ENCODE measurements around the gene AKAP12. TPM values are rescaled to one million over a fixed set of nuclear protein-coding genes. Genes with fewer than 3 reads are reported as not detected.

Gene AKAP12
- total RNA-seq, 1 donor from 2014 or later, result 81.3 TPM

DNA sequence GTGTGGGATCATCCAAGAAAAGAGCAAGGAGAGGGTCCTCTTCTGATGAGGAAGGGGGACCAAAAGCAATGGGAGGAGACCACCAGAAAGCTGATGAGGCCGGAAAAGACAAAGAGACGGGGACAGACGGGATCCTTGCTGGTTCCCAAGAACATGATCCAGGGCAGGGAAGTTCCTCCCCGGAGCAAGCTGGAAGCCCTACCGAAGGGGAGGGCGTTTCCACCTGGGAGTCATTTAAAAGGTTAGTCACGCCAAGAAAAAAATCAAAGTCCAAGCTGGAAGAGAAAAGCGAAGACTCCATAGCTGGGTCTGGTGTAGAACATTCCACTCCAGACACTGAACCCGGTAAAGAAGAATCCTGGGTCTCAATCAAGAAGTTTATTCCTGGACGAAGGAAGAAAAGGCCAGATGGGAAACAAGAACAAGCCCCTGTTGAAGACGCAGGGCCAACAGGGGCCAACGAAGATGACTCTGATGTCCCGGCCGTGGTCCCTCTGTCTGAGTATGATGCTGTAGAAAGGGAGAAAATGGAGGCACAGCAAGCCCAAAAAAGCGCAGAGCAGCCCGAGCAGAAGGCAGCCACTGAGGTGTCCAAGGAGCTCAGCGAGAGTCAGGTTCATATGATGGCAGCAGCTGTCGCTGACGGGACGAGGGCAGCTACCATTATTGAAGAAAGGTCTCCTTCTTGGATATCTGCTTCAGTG, 110.8 kb downstream of the AKAP12 start:
- Mint-ChIP-seq H3K9me3 (no peaks in the 10 kb centered on the region), H3K27me3 (ENCODE audit: insufficient read depth, low read depth) (peaks cover 3% of the 10 kb centered on the region), H3K27ac (no peak overlapping the region), H3K4me3 (no peak overlapping the region), H3K4me1 (peaks cover 8% of the 10 kb centered on the region), H3K36me3 (peaks cover 30% of the 10 kb centered on the region)
- no peak overlapping the region for H3K4me3 ChIP-seq
- TF ChIP-seq EZH2 (IDR thresholded peaks at IDR 0.05) (no peak), EZH2phosphoT487 (IDR thresholded peaks at IDR 0.05) (no peak)
- TF ChIP-seq, protein P1, sequence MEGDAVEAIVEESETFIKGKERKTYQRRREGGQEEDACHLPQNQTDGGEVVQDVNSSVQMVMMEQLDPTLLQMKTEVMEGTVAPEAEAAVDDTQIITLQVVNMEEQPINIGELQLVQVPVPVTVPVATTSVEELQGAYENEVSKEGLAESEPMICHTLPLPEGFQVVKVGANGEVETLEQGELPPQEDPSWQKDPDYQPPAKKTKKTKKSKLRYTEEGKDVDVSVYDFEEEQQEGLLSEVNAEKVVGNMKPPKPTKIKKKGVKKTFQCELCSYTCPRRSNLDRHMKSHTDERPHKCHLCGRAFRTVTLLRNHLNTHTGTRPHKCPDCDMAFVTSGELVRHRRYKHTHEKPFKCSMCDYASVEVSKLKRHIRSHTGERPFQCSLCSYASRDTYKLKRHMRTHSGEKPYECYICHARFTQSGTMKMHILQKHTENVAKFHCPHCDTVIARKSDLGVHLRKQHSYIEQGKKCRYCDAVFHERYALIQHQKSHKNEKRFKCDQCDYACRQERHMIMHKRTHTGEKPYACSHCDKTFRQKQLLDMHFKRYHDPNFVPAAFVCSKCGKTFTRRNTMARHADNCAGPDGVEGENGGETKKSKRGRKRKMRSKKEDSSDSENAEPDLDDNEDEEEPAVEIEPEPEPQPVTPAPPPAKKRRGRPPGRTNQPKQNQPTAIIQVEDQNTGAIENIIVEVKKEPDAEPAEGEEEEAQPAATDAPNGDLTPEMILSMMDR (IDR thresholded peaks at IDR 0.05), result no peak
- H3K9ac ChIP-seq, result no peak overlapping the region
- H3K4me1 ChIP-seq, result no peaks in the 10 kb centered on the region
- no peaks in the 10 kb centered on the region for H3F3A ChIP-seq (ENCODE audit: low read depth)
- no peak for DNase-seq (ENCODE audit: low spot score)
- H4K20me1 ChIP-seq (ENCODE audit: low read depth), result no peaks in the 10 kb centered on the region
- H3K9me3 ChIP-seq (ENCODE audit: low read depth), result no peaks in the 10 kb centered on the region
- H3K79me2 ChIP-seq (ENCODE audit: low read depth), result peaks cover 5% of the 10 kb centered on the region
- H3K27me3 ChIP-seq, result no peaks in the 10 kb centered on the region
- H3K27ac ChIP-seq, result no peak overlapping the region
- H3K4me2 ChIP-seq, result no peak overlapping the region
- no peak overlapping the region for H2AFZ ChIP-seq (replicated peaks)
- H3K36me3 ChIP-seq, result no peaks in the 10 kb centered on the region

DNA sequence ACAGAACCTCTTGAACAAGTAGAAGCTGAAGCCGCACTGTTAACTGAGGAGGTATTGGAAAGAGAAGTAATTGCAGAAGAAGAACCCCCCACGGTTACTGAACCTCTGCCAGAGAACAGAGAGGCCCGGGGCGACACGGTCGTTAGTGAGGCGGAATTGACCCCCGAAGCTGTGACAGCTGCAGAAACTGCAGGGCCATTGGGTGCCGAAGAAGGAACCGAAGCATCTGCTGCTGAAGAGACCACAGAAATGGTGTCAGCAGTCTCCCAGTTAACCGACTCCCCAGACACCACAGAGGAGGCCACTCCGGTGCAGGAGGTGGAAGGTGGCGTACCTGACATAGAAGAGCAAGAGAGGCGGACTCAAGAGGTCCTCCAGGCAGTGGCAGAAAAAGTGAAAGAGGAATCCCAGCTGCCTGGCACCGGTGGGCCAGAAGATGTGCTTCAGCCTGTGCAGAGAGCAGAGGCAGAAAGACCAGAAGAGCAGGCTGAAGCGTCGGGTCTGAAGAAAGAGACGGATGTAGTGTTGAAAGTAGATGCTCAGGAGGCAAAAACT, 111.5 kb downstream of the AKAP12 start:
- H3K79me2 ChIP-seq (ENCODE audit: low read depth), result peaks cover 4% of the 10 kb centered on the region
- no peak overlapping the region for H3K4me2 ChIP-seq
- no peak overlapping the region for H2AFZ ChIP-seq (replicated peaks)
- no peaks in the 10 kb centered on the region for H4K20me1 ChIP-seq (ENCODE audit: low read depth)
- TF ChIP-seq, protein P1 (IDR thresholded peaks at IDR 0.05), result no peak
- TF ChIP-seq EZH2 (IDR thresholded peaks at IDR 0.05) (no peak), EZH2phosphoT487 (IDR thresholded peaks at IDR 0.05) (no peak)
- H3K36me3 ChIP-seq, result no peaks in the 10 kb centered on the region
- Mint-ChIP-seq H3K9me3 (no peaks in the 10 kb centered on the region), H3K4me3 (no peak overlapping the region), H3K27ac (no peak overlapping the region), H3K27me3 (ENCODE audit: insufficient read depth, low read depth) (peaks cover 3% of the 10 kb centered on the region), H3K36me3 (peaks cover 27% of the 10 kb centered on the region), H3K4me1 (peaks cover 2% of the 10 kb centered on the region)
- H3K4me3 ChIP-seq, result no peak overlapping the region
- DNase-seq (ENCODE audit: low spot score), result no peak
- no peaks in the 10 kb centered on the region for H3F3A ChIP-seq (ENCODE audit: low read depth)
- no peak overlapping the region for H3K9ac ChIP-seq
- H3K27ac ChIP-seq, result no peak overlapping the region
- no peaks in the 10 kb centered on the region for H3K4me1 ChIP-seq
- no peaks in the 10 kb centered on the region for H3K27me3 ChIP-seq
- H3K9me3 ChIP-seq (ENCODE audit: low read depth), result no peaks in the 10 kb centered on the region

DNA sequence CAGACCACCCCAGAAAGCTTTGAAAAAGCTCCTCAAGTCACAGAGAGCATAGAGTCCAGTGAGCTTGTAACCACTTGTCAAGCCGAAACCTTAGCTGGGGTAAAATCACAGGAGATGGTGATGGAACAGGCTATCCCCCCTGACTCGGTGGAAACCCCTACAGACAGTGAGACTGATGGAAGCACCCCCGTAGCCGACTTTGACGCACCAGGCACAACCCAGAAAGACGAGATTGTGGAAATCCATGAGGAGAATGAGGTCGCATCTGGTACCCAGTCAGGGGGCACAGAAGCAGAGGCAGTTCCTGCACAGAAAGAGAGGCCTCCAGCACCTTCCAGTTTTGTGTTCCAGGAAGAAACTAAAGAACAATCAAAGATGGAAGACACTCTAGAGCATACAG, 112.0 kb downstream of the AKAP12 start:
- Histone ChIP-seq H2AFZ (replicated peaks) (no peak overlapping the region), H3K4me3 (no peak overlapping the region), H3F3A (ENCODE audit: low read depth) (no peaks in the 10 kb centered on the region), H3K79me2 (ENCODE audit: low read depth) (no peaks in the 10 kb centered on the region), H3K9me3 (ENCODE audit: low read depth) (no peaks in the 10 kb centered on the region), H3K27ac (no peak overlapping the region), H4K20me1 (ENCODE audit: low read depth) (no peaks in the 10 kb centered on the region), H3K4me1 (no peaks in the 10 kb centered on the region), H3K27me3 (no peaks in the 10 kb centered on the region), H3K36me3 (no peaks in the 10 kb centered on the region), H3K9ac (no peak overlapping the region), H3K4me2 (no peak overlapping the region)
- no peaks in the 10 kb centered on the region for H3K4me1 Mint-ChIP-seq
- DNase-seq (ENCODE audit: low spot score), result no peak
- no peak overlapping the region for H3K4me3 Mint-ChIP-seq
- H3K36me3 Mint-ChIP-seq, result peaks cover 27% of the 10 kb centered on the region
- H3K27me3 Mint-ChIP-seq (ENCODE audit: insufficient read depth, low read depth), result peaks cover 3% of the 10 kb centered on the region
- no peak for TF ChIP-seq EZH2 (IDR thresholded peaks at IDR 0.05)
- no peak for TF ChIP-seq EZH2phosphoT487 (IDR thresholded peaks at IDR 0.05)
- TF ChIP-seq, protein P1 (IDR thresholded peaks at IDR 0.05), result no peak
- H3K9me3 Mint-ChIP-seq, result no peaks in the 10 kb centered on the region
- no peak overlapping the region for H3K27ac Mint-ChIP-seq
